K562 (cell line): ENCODE results near the gene EBF4. TPM values are rescaled to one million over a fixed set of nuclear protein-coding genes. Genes with fewer than 3 reads are reported as not detected.

ENCODE experiments used
- ARID2 ChIP-seq: fragments of 450-650 bp; IDR thresholded peaks from 2 replicates; pipeline ENCODE4 v1.6.1; 2017; ENCODE audit warnings: antibody characterized with exemption, mild to moderate bottlenecking
- CREBBP ChIP-seq: IDR thresholded peaks from one replicate; pipeline ENCODE4 v1.6.1; 2012; ENCODE audit warnings: low read depth, mild to moderate bottlenecking, control low read depth, inconsistent platforms, low read length
- CREM ChIP-seq: IDR thresholded peaks from 2 replicates; pipeline ENCODE4 v1.6.1; 2014; ENCODE audit warnings: antibody characterized with exemption, low read depth
- E2F4 ChIP-seq: sonication (generic); formaldehyde crosslinking; IDR thresholded peaks from 2 replicates; pipeline ENCODE4 v1.8.0; 2022; ENCODE audit warnings: mild to moderate bottlenecking, low read depth, missing genetic modification reagents
- GABPA ChIP-seq: fragments of 200-800 bp; sonication (Bioruptor generic); conservative IDR thresholded peaks from 2 replicates; pipeline ENCODE4 v1.6.1; 2016; ENCODE audit warnings: low read depth, missing genetic modification characterization, missing compliant biosample characterization
- HOXB6 ChIP-seq: fragments of 250-450 bp; sonication (Bioruptor Pico); IDR thresholded peaks from 2 replicates; pipeline ENCODE4 v1.5.1; 2022; ENCODE audit warnings: mild to moderate bottlenecking, borderline replicate concordance
- NCOA6 ChIP-seq: fragments of 450-650 bp; IDR thresholded peaks from 2 replicates; pipeline ENCODE4 v1.6.1; 2017; ENCODE audit warnings: mild to moderate bottlenecking
- NFIX ChIP-seq: fragments of 250-450 bp; sonication (Bioruptor Pico); IDR thresholded peaks from 2 replicates; pipeline ENCODE4 v1.4.0; 2020; ENCODE audit warnings: low read depth, mild to moderate bottlenecking, moderate library complexity
- RFX5 ChIP-seq: IDR thresholded peaks from 2 replicates; pipeline ENCODE4 v1.6.1; 2011; ENCODE audit warnings: low read depth, mild to moderate bottlenecking, improper control_type of control experiment, low read length
- THRA ChIP-seq: fragments of 450-650 bp; IDR thresholded peaks from 2 replicates; pipeline ENCODE4 v1.6.1; 2017; ENCODE audit warnings: mild to moderate bottlenecking, moderate library complexity
- XRCC3 ChIP-seq: fragments of 450-650 bp; IDR thresholded peaks from 2 replicates; pipeline ENCODE4 v1.6.1; 2017; ENCODE audit warnings: mild to moderate bottlenecking, moderate library complexity
- ZBTB33 ChIP-seq: sonication (generic); formaldehyde crosslinking; IDR thresholded peaks from 2 replicates; pipeline ENCODE4 v1.8.1; 2023; ENCODE audit warnings: mild to moderate bottlenecking, missing genetic modification reagents
- ZNF174 ChIP-seq: fragments of 250-450 bp; sonication (Bioruptor Pico); IDR thresholded peaks from 2 replicates; pipeline ENCODE4 v1.4.0; 2020; ENCODE audit warnings: mild to moderate bottlenecking
- ZNF212 ChIP-seq: fragments of 450-650 bp; formaldehyde crosslinking; IDR thresholded peaks from 2 replicates; pipeline ENCODE4 v1.4.0; 2020; ENCODE audit warnings: mild to moderate bottlenecking
- ZNF699 ChIP-seq: fragments of 250-450 bp; sonication (Bioruptor Pico); IDR thresholded peaks from 2 replicates; pipeline ENCODE4 v1.8.0; 2021; ENCODE audit warnings: mild to moderate bottlenecking, moderate library complexity; ENCODE audit not compliant: insufficient replicate concordance
- ZNF830 ChIP-seq: fragments of 250-450 bp; sonication (Bioruptor Pico); IDR thresholded peaks from 2 replicates; pipeline ENCODE4 v1.5.0; 2021; ENCODE audit warnings: mild to moderate bottlenecking
- polyA plus RNA-seq, 8 experiments: library from polyadenylated mRNA; depleted of rRNA in 4 of 8; stranded (reverse) in 5 of 8; unstranded in 3 of 8; fragments of >200 nt; fragmentation: Nextera tagmentation in 2 of 8; fragmentation: Illumina TruSeq in 1 of 8; extraction: Ambion mirVana in 2 of 8; extraction: Trizol in 1 of 8; gene quantifications; 2 replicates each; pipeline versions ENCODE4 v1.2.1 to v1.2.3, GENCODE V29; 2011 to 2014; ENCODE audit warnings: inconsistent platforms in 1 of 8, missing spikeins in 1 of 8
- total RNA-seq, 7 experiments: library from RNA; depleted of rRNA in 6 of 7; stranded (reverse); fragments of >200 nt in 6 of 7; fragmentation: Illumina TruSeq in 2 of 7; extraction: Trizol in 2 of 7; gene quantifications; 2 replicates each; pipeline versions ENCODE4 v1.2.1 to v1.2.3, GENCODE V29; 2011 to 2021; ENCODE audit warnings: low replicate concordance in 1 of 7
- TF ChIP-seq, protein P1 (sequence below): sonication (generic); IDR thresholded peaks from 2 replicates; pipeline ENCODE4 v1.6.1; 2016
- TF ChIP-seq, protein P2 (sequence below): fragments of 250-450 bp; sonication (Bioruptor Pico); IDR thresholded peaks from 2 replicates; pipeline ENCODE4 v1.5.0; 2021
- TF ChIP-seq, protein P3 (sequence below): fragments of 450-650 bp; IDR thresholded peaks from 2 replicates; pipeline ENCODE4 v1.7.0; 2016; ENCODE audit warnings: borderline replicate concordance
- TF ChIP-seq, protein P4 (sequence below): sonication (generic); formaldehyde crosslinking; IDR thresholded peaks from 2 replicates; pipeline ENCODE4 v1.8.0; 2022; ENCODE audit warnings: mild to moderate bottlenecking, missing genetic modification reagents

The EBF4 gene
- total and polyA plus RNA-seq, 9 of the 15 experiments (the other 6 are each of a cell fraction or from before 2014, with no cell fraction given), result 0.09 TPM; not detected in 8

GRCh38 chr20:2688041-2688591 lies 4.5 kb upstream of the EBF4 start (continued):
- no peak for TF ChIP-seq XRCC3
- no peak for TF ChIP-seq ZNF212
- TF ChIP-seq, protein P1, sequence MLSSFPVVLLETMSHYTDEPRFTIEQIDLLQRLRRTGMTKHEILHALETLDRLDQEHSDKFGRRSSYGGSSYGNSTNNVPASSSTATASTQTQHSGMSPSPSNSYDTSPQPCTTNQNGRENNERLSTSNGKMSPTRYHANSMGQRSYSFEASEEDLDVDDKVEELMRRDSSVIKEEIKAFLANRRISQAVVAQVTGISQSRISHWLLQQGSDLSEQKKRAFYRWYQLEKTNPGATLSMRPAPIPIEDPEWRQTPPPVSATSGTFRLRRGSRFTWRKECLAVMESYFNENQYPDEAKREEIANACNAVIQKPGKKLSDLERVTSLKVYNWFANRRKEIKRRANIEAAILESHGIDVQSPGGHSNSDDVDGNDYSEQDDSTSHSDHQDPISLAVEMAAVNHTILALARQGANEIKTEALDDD, result peak; percentile 57; the same call in 1 of the 2 replicates
- TF ChIP-seq CREM, result no peak
- TF ChIP-seq ARID2, result no peak
- TF ChIP-seq E2F4, result no peak
- TF ChIP-seq ZNF830 (CRISPR knock-in tag), result no peak
- no peak for TF ChIP-seq CREBBP
- no peak for TF ChIP-seq NCOA6
- TF ChIP-seq, protein P2, sequence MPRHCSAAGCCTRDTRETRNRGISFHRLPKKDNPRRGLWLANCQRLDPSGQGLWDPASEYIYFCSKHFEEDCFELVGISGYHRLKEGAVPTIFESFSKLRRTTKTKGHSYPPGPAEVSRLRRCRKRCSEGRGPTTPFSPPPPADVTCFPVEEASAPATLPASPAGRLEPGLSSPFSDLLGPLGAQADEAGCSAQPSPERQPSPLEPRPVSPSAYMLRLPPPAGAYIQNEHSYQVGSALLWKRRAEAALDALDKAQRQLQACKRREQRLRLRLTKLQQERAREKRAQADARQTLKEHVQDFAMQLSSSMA (CRISPR knock-in tag), result no peak
- TF ChIP-seq GABPA (tag), result 0 out of 2 replicates have a peak, but pooled peaks have one; percentile 31
- no peak for TF ChIP-seq ZNF699
- no peak for TF ChIP-seq RFX5
- no peak for TF ChIP-seq ZNF174 (CRISPR knock-in tag)
- TF ChIP-seq THRA, result no peak
- TF ChIP-seq ZBTB33 (CRISPR knock-in tag), result no peak
- TF ChIP-seq NFIX (CRISPR knock-in tag), result no peak
- TF ChIP-seq, protein P3, sequence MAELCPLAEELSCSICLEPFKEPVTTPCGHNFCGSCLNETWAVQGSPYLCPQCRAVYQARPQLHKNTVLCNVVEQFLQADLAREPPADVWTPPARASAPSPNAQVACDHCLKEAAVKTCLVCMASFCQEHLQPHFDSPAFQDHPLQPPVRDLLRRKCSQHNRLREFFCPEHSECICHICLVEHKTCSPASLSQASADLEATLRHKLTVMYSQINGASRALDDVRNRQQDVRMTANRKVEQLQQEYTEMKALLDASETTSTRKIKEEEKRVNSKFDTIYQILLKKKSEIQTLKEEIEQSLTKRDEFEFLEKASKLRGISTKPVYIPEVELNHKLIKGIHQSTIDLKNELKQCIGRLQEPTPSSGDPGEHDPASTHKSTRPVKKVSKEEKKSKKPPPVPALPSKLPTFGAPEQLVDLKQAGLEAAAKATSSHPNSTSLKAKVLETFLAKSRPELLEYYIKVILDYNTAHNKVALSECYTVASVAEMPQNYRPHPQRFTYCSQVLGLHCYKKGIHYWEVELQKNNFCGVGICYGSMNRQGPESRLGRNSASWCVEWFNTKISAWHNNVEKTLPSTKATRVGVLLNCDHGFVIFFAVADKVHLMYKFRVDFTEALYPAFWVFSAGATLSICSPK, result no peak
- TF ChIP-seq HOXB6 (CRISPR knock-in tag), result no peak
- TF ChIP-seq, protein P4, sequence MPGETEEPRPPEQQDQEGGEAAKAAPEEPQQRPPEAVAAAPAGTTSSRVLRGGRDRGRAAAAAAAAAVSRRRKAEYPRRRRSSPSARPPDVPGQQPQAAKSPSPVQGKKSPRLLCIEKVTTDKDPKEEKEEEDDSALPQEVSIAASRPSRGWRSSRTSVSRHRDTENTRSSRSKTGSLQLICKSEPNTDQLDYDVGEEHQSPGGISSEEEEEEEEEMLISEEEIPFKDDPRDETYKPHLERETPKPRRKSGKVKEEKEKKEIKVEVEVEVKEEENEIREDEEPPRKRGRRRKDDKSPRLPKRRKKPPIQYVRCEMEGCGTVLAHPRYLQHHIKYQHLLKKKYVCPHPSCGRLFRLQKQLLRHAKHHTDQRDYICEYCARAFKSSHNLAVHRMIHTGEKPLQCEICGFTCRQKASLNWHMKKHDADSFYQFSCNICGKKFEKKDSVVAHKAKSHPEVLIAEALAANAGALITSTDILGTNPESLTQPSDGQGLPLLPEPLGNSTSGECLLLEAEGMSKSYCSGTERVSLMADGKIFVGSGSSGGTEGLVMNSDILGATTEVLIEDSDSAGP (CRISPR knock-in tag), result no peak
